Measurements from ENCODE around the gene JAKMIP1.

GRCh38 chr4:5999830-6000365 is 200.5 kb downstream of the JAKMIP1 start:
- TF ChIP-seq, protein P1, sequence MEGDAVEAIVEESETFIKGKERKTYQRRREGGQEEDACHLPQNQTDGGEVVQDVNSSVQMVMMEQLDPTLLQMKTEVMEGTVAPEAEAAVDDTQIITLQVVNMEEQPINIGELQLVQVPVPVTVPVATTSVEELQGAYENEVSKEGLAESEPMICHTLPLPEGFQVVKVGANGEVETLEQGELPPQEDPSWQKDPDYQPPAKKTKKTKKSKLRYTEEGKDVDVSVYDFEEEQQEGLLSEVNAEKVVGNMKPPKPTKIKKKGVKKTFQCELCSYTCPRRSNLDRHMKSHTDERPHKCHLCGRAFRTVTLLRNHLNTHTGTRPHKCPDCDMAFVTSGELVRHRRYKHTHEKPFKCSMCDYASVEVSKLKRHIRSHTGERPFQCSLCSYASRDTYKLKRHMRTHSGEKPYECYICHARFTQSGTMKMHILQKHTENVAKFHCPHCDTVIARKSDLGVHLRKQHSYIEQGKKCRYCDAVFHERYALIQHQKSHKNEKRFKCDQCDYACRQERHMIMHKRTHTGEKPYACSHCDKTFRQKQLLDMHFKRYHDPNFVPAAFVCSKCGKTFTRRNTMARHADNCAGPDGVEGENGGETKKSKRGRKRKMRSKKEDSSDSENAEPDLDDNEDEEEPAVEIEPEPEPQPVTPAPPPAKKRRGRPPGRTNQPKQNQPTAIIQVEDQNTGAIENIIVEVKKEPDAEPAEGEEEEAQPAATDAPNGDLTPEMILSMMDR (IDR thresholded peaks at IDR 0.05): no peak
- no peak for TF ChIP-seq POLR2A (IDR thresholded peaks at IDR 0.05)

Measured in esophagus squamous epithelium (tissue), 4 donors.